SK-N-MC (cell line): ENCODE measurements around the gene SPATA31C2.
"Not testable (repeated sequence)": the region's sequence is repeated elsewhere in the genome, so short reads cannot be mapped to it uniquely, and the experiment has no call there.

ENCODE experiments used
- EZH2 ChIP-seq: fragments of 200-600 bp; sonication (generic); IDR thresholded peaks from one replicate; pipeline ENCODE4 v1.6.1; 2017; ENCODE audit warnings: antibody characterized with exemption
- POLR2AphosphoS5 ChIP-seq: IDR thresholded peaks from 2 replicates; pipeline ENCODE4 v1.6.1; 2012; ENCODE audit warnings: mild to moderate bottlenecking, low read depth, low read length, borderline replicate concordance

DNA sequence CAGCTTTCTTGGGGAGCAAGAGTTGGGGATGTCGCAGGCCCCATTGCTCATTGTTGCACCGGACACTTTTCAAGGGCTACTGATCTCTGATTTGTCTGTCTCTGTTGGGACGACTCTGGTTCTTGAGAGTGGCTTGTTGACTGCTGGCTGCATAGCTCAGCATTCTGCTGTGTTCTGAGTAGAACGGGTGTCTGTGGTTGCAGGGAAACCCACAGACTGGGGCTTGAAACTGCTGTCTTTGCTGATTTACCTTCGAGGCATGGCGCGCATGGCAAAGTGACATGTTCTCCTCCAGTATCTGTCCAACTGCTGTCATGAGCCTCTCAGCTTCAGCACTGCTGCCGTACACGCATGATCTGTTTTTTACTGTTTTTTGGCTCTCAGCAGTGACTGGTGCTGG lies 8.7 kb downstream of the SPATA31C2 start:
- not testable (repeated sequence) for TF ChIP-seq EZH2, POLR2AphosphoS5
